Natural killer cell (primary cell): ENCODE data around the gene HNRNPAB. TPM values are rescaled to one million over a fixed set of nuclear protein-coding genes. Genes with fewer than 3 reads are reported as not detected.

Experiments used
- ATAC-seq, 3 donors: fragments of 150-1000 bp in 2 of 3; fragments of 200-7000 bp in 1 of 3; cut with Tn5 transposase; 1 replicate in 1 of 3; 2 replicates in 2 of 3; pipeline ENCODE4 v1.10.0; 2021; ENCODE audit warnings: mild to moderate bottlenecking in 2 of 3, moderate library complexity in 2 of 3
- DNase-seq, 2 donors: peaks; one replicate each; pipeline versions ENCODE4 v3.0.0 to v3.0.0-alpha.2; 2013 to 2021; ENCODE audit warnings: mixed read lengths in 1 of 2
- H3K27ac ChIP-seq: one replicate; pipeline ENCODE4 v1.5.1; 2013; ENCODE audit warnings: mild to moderate bottlenecking, low read length
- H3K27me3 ChIP-seq: one replicate; pipeline ENCODE4 v1.6.1; 2013; ENCODE audit warnings: low read length; ENCODE audit not compliant: control insufficient read depth, insufficient read depth
- H3K36me3 ChIP-seq: one replicate; pipeline ENCODE4 v1.6.1; 2013; ENCODE audit warnings: low read length; ENCODE audit not compliant: control insufficient read depth, insufficient read depth
- H3K4me1 ChIP-seq: one replicate; pipeline ENCODE4 v1.6.1; 2013; ENCODE audit warnings: low read length; ENCODE audit not compliant: control insufficient read depth, insufficient read depth
- H3K4me3 ChIP-seq: one replicate; pipeline ENCODE4 v1.5.1; 2013; ENCODE audit warnings: low read length
- H3K9me3 ChIP-seq: one replicate; pipeline ENCODE4 v1.6.1; 2013; ENCODE audit warnings: low read length; ENCODE audit not compliant: control insufficient read depth, insufficient read depth
- H3K27ac Mint-ChIP-seq, 2 donors: one replicate each; pipeline ENCODE4 v1.8.0; 2022; ENCODE audit warnings: mild to moderate bottlenecking in 2 of 2, mixed read lengths in 2 of 2, moderate library complexity in 1 of 2
- H3K27me3 Mint-ChIP-seq, 2 donors: one replicate each; pipeline ENCODE4 v1.8.0; 2022; ENCODE audit warnings: low read depth in 2 of 2, mixed read lengths in 2 of 2
- H3K36me3 Mint-ChIP-seq: one replicate; pipeline ENCODE4 v1.8.0; 2022; ENCODE audit warnings: mixed read lengths
- H3K4me1 Mint-ChIP-seq, 2 donors: one replicate each; pipeline ENCODE4 v1.8.0; 2022; ENCODE audit warnings: mixed read lengths in 2 of 2
- H3K4me3 Mint-ChIP-seq: one replicate; pipeline ENCODE4 v1.8.0; 2022; ENCODE audit warnings: mild to moderate bottlenecking, moderate library complexity, mixed read lengths
- H3K9me3 Mint-ChIP-seq, 2 donors: one replicate each; pipeline ENCODE4 v1.8.0; 2022; ENCODE audit warnings: mixed read lengths in 2 of 2
- CTCF ChIP-seq: fragments of 200-600 bp; IDR thresholded peaks from one replicate; pipeline ENCODE4 v1.8.0; 2022; ENCODE audit warnings: antibody characterized with exemption
- WGBS: methylation state at CpG from one replicate; pipeline ENCODE4 v1.1.7; 2013; ENCODE audit warnings: missing lambda C conversion rate; ENCODE audit not compliant: insufficient coverage; 5-methylcytosine and 5-hydroxymethylcytosine counted together
- intact Hi-C: fragments of 100-400 bp; cut with micrococcal nuclease; formaldehyde crosslinking; loops from one replicate; pipeline ENCODE4 v1.14.2; 2022
- total RNA-seq, 4 donors: library from RNA; stranded (reverse); fragments of 120-200 nt in 1 of 4; gene quantifications; one replicate each; pipeline versions ENCODE4 v1.2.3 to v1.2.4, GENCODE V29; 2013 to 2022

Gene HNRNPAB
- total RNA-seq, 3 donors from 2014 or later (not counting 1 experiment from before 2014, with no cell fraction given), result 77.6 to 98.4 (median 88.4) TPM

GRCh38 chr5:178187014-178187413 lies 17.3 kb upstream of the HNRNPAB start, which contains the start of gene GMCL2:
Gene GMCL2 (minus strand): TSS chr5:178187371. CDS start chr5:178187299, 72 bp downstream.
- 94% methylated on average over 21 of the region's 27 CpGs for WGBS
- Mint-ChIP-seq H3K27me3 (peaks cover 0 to 7% of the 10 kb centered on the region in 2 donors), H3K27ac (no peak within 1 kb of the TSS), H3K4me3 (no peak within 1 kb of the TSS), H3K4me1 (peaks cover 0 to under 1% of the 10 kb centered on the region in 2 donors), H3K36me3 (no peaks in the 10 kb centered on the region), H3K9me3 (no peaks in the 10 kb centered on the region)
- Histone ChIP-seq H3K4me1 (no peaks in the 10 kb centered on the region), H3K27ac (no peak within 1 kb of the TSS), H3K9me3 (no peaks in the 10 kb centered on the region), H3K4me3 (no peak within 1 kb of the TSS), H3K27me3 (no peaks in the 10 kb centered on the region), H3K36me3 (no peaks in the 10 kb centered on the region)
- DNase-seq, result no peak
- no peak for ATAC-seq
- no peak for TF ChIP-seq CTCF
- intact Hi-C loops, result no loop called here

GRCh38 chr5:178189433-178189832 lies 14.9 kb upstream of the HNRNPAB start:
- H3K36me3 ChIP-seq, result no peaks in the 10 kb centered on the region
- no peaks in the 10 kb centered on the region for H3K27me3 ChIP-seq
- Mint-ChIP-seq H3K27ac (no peak overlapping the region), H3K4me3 (no peak overlapping the region), H3K27me3 (peaks cover 0 to 7% of the 10 kb centered on the region in 2 donors), H3K36me3 (no peaks in the 10 kb centered on the region), H3K9me3 (no peaks in the 10 kb centered on the region), H3K4me1 (peaks cover 16 to 22% of the 10 kb centered on the region in 2 donors)
- ATAC-seq (no peak), DNase-seq (no peak)
- H3K9me3 ChIP-seq, result no peaks in the 10 kb centered on the region
- H3K27ac ChIP-seq, result no peak overlapping the region
- intact Hi-C loops, result no loop called here
- no peak overlapping the region for H3K4me3 ChIP-seq
- WGBS, result 48% methylated on average over 2 of the region's 2 CpGs
- peaks cover 17% of the 10 kb centered on the region for H3K4me1 ChIP-seq
- no peak for TF ChIP-seq CTCF

GRCh38 chr5:178191661-178192060 lies 12.7 kb upstream of the HNRNPAB start:
- TF ChIP-seq CTCF, result no peak
- 67% methylated on average over 3 of the region's 4 CpGs for WGBS
- Histone ChIP-seq H3K4me1 (peaks cover 23% of the 10 kb centered on the region), H3K36me3 (no peaks in the 10 kb centered on the region), H3K4me3 (no peak overlapping the region), H3K27ac (no peak overlapping the region), H3K9me3 (no peaks in the 10 kb centered on the region), H3K27me3 (no peaks in the 10 kb centered on the region)
- no peak overlapping the region for H3K4me3 Mint-ChIP-seq
- intact Hi-C loops, result no loop called here
- H3K9me3 Mint-ChIP-seq, result no peaks in the 10 kb centered on the region
- DNase-seq (no peak), ATAC-seq (no peak)
- no peak overlapping the region for H3K27ac Mint-ChIP-seq
- no peaks in the 10 kb centered on the region for H3K36me3 Mint-ChIP-seq
- peaks cover 0 to 7% of the 10 kb centered on the region in 2 donors for H3K27me3 Mint-ChIP-seq
- peaks cover 32 to 39% of the 10 kb centered on the region in 2 donors for H3K4me1 Mint-ChIP-seq

- Mint-ChIP-seq H3K27me3 (peaks cover 0 to 7% of the 10 kb centered on the region in 2 donors), H3K4me3 (peak overlapping the region; percentile 14), H3K27ac (peak overlapping the region in 1 of 2 donors; percentile 50), H3K4me1 (peaks cover 32 to 40% of the 10 kb centered on the region in 2 donors), H3K36me3 (no peaks in the 10 kb centered on the region), H3K9me3 (no peaks in the 10 kb centered on the region)
- 97% methylated on average over 2 of the region's 2 CpGs for WGBS
- Histone ChIP-seq H3K9me3 (no peaks in the 10 kb centered on the region), H3K27ac (no peak overlapping the region), H3K4me1 (peaks cover 23% of the 10 kb centered on the region), H3K36me3 (no peaks in the 10 kb centered on the region), H3K4me3 (no peak overlapping the region), H3K27me3 (no peaks in the 10 kb centered on the region)
- no peak for TF ChIP-seq CTCF
- intact Hi-C loops, result no loop called here
- DNase-seq, result no peak
- ATAC-seq, result no peak
Measured at GRCh38 chr5:178192244-178192643, 12.1 kb upstream of the HNRNPAB start.
